ENCODE measurements around the gene CRHBP. TPM values are rescaled to one million over a fixed set of nuclear protein-coding genes. Genes with fewer than 3 reads are reported as not detected.
"Not testable (repeated sequence)": the region's sequence is repeated elsewhere in the genome, so short reads cannot be mapped to it uniquely, and the experiment has no call there.

CRHBP gene
- total and polyA plus RNA-seq, 2 experiments from 2014 or later: 0.37 to 5.0 TPM

DNA sequence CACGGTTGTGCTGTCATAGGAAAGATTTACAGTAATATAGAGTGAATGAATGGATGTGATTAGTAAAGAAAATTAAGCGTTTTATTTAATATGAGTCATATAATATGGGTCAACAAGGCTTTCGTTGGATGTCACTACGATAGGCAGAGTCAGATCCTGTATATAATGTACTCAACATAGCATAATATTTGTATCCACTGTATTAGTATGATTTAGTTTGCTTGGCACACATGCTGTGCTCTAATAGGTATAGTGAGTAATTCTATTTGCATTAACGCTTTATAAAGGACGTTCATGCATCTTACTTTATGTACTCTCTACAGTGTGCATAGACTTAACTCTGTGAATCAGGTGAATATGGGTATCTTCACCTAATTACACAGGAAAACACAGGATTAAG is 41.5 kb downstream of the CRHBP start:
- Histone ChIP-seq H3K27ac (no peak overlapping the region), H3K4me2 (no peak overlapping the region), H4K20me1 (ENCODE audit: insufficient read depth, poor library complexity, severe bottlenecking) (no peaks in the 10 kb centered on the region), H3K9me3 (ENCODE audit: low read depth) (no peaks in the 10 kb centered on the region), H2AFZ (no peak overlapping the region), H3K9me2 (replicated peaks; ENCODE audit: insufficient read depth) (no peaks in the 10 kb centered on the region), H3K4me1 (ENCODE audit: insufficient read depth) (no peaks in the 10 kb centered on the region), H3K27me3 (no peaks in the 10 kb centered on the region), H3K79me2 (no peaks in the 10 kb centered on the region), H3K4me3 (no peak overlapping the region), H3K36me3 (replicated peaks; ENCODE audit: insufficient read depth, low read depth) (no peaks in the 10 kb centered on the region)
- WGBS (ENCODE audit: low lambda C conversion rate, missing lambda C conversion rate): 75% methylated on average over 6 of the region's 6 CpGs
- no peak for DNase-seq (ENCODE audit: low spot score)
- TF ChIP-seq EZH2 (IDR thresholded peaks at IDR 0.05; ENCODE audit: borderline replicate concordance): no peak
- TF ChIP-seq EZH2phosphoT487 (IDR thresholded peaks at IDR 0.05; ENCODE audit: low read depth, severe bottlenecking, unreplicated experiment): no peak
- TF ChIP-seq, protein P1, sequence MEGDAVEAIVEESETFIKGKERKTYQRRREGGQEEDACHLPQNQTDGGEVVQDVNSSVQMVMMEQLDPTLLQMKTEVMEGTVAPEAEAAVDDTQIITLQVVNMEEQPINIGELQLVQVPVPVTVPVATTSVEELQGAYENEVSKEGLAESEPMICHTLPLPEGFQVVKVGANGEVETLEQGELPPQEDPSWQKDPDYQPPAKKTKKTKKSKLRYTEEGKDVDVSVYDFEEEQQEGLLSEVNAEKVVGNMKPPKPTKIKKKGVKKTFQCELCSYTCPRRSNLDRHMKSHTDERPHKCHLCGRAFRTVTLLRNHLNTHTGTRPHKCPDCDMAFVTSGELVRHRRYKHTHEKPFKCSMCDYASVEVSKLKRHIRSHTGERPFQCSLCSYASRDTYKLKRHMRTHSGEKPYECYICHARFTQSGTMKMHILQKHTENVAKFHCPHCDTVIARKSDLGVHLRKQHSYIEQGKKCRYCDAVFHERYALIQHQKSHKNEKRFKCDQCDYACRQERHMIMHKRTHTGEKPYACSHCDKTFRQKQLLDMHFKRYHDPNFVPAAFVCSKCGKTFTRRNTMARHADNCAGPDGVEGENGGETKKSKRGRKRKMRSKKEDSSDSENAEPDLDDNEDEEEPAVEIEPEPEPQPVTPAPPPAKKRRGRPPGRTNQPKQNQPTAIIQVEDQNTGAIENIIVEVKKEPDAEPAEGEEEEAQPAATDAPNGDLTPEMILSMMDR (IDR thresholded peaks at IDR 0.05; ENCODE audit: poor library complexity): no peak

- not testable (repeated sequence) for H3K4me1 ChIP-seq (ENCODE audit: insufficient read depth); H3K4me2 ChIP-seq; H3K79me2 ChIP-seq; H3K4me3 ChIP-seq; H3K9me2 ChIP-seq (replicated peaks; ENCODE audit: insufficient read depth); H3K27ac ChIP-seq; H3K9me3 ChIP-seq (ENCODE audit: low read depth); H4K20me1 ChIP-seq (ENCODE audit: insufficient read depth, poor library complexity, severe bottlenecking); H3K27me3 ChIP-seq; H3K36me3 ChIP-seq (replicated peaks; ENCODE audit: insufficient read depth, low read depth); H2AFZ ChIP-seq; DNase-seq (ENCODE audit: low spot score)
- WGBS (ENCODE audit: low lambda C conversion rate, missing lambda C conversion rate): 92% methylated on average over 4 of the region's 4 CpGs
Observed at GRCh38 chr5:76998251-76998650, 45.4 kb downstream of the CRHBP start.

GRCh38 chr5:76999451-76999850 is 46.6 kb downstream of the CRHBP start:
- no peak overlapping the region for H2AFZ ChIP-seq
- no peaks in the 10 kb centered on the region for H3K9me2 ChIP-seq (replicated peaks; ENCODE audit: insufficient read depth)
- WGBS (ENCODE audit: low lambda C conversion rate, missing lambda C conversion rate): 49% methylated on average over 2 of the region's 2 CpGs
- H3K4me1 ChIP-seq (ENCODE audit: insufficient read depth): no peaks in the 10 kb centered on the region
- no peaks in the 10 kb centered on the region for H3K9me3 ChIP-seq (ENCODE audit: low read depth)
- H3K27ac ChIP-seq: no peak overlapping the region
- H3K79me2 ChIP-seq: no peaks in the 10 kb centered on the region
- DNase-seq (ENCODE audit: low spot score): peak; percentile 9
- H4K20me1 ChIP-seq (ENCODE audit: insufficient read depth, poor library complexity, severe bottlenecking): no peaks in the 10 kb centered on the region
- no peak overlapping the region for H3K4me3 ChIP-seq
- H3K36me3 ChIP-seq (replicated peaks; ENCODE audit: insufficient read depth, low read depth): no peaks in the 10 kb centered on the region
- no peaks in the 10 kb centered on the region for H3K27me3 ChIP-seq
- no peak overlapping the region for H3K4me2 ChIP-seq
- TF ChIP-seq, protein P1 (IDR thresholded peaks at IDR 0.05; ENCODE audit: poor library complexity): no peak
- TF ChIP-seq EZH2phosphoT487 (IDR thresholded peaks at IDR 0.05; ENCODE audit: low read depth, severe bottlenecking, unreplicated experiment) (no peak), EZH2 (IDR thresholded peaks at IDR 0.05; ENCODE audit: borderline replicate concordance) (no peak)

DNA sequence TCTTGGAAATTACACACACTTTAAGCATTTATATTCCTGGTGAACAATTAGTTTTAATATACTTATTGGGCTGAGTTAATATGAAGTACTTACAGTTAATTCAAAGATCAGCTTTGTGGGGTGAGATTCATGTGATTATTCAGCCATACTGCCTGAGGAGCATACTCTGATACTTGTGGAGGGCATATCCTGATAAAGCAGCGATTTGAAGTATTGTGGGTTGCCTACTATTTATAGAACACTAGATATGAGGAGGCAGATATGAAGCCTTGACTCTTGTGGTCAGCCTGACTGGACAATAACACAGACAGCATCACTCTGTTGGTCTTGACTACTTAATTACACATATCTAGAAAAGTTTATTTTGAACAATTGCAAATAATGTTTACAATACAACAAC is 50.4 kb downstream of the CRHBP start:
- no peak for TF ChIP-seq EZH2phosphoT487 (IDR thresholded peaks at IDR 0.05; ENCODE audit: low read depth, severe bottlenecking, unreplicated experiment)
- TF ChIP-seq, protein P1 (IDR thresholded peaks at IDR 0.05; ENCODE audit: poor library complexity): no peak
- TF ChIP-seq EZH2 (IDR thresholded peaks at IDR 0.05; ENCODE audit: borderline replicate concordance): no peak
- Histone ChIP-seq H3K36me3 (replicated peaks; ENCODE audit: insufficient read depth, low read depth) (no peaks in the 10 kb centered on the region), H3K9me2 (replicated peaks; ENCODE audit: insufficient read depth) (no peaks in the 10 kb centered on the region), H3K27me3 (no peaks in the 10 kb centered on the region), H3K9me3 (ENCODE audit: low read depth) (no peaks in the 10 kb centered on the region), H3K79me2 (no peaks in the 10 kb centered on the region), H3K4me2 (no peak overlapping the region), H2AFZ (no peak overlapping the region), H4K20me1 (ENCODE audit: insufficient read depth, poor library complexity, severe bottlenecking) (no peaks in the 10 kb centered on the region), H3K27ac (no peak overlapping the region), H3K4me1 (ENCODE audit: insufficient read depth) (no peaks in the 10 kb centered on the region), H3K4me3 (no peak overlapping the region)
- no peak for DNase-seq (ENCODE audit: low spot score)
- 54% methylated on average over 1 of the region's 1 CpG for WGBS (ENCODE audit: low lambda C conversion rate, missing lambda C conversion rate)

All from hepatocyte (in vitro differentiated cells).